HepG2 (cell line): ENCODE measurements around the gene PCSK6. TPM values are rescaled to one million over a fixed set of nuclear protein-coding genes. Genes with fewer than 3 reads are reported as not detected.

Experiments
- ATAC-seq: fragments of 200-7000 bp; cut with Tn5 transposase; 3 replicates; pipeline ENCODE4 v1.9.1; 2020; ENCODE audit warnings: mild to moderate bottlenecking, moderate library complexity
- BruUV-seq: library from RNA; stranded (reverse); fragments of 400-500 nt; replicated peaks from 2 replicates; lab custom pipeline; 2021; lab: Mats Ljungman, UMichigan
- CTCF ChIA-PET: fragments of 300-600 bp; formaldehyde crosslinking; extraction: SDS; loops from one replicate; lab custom pipeline; 2021; ENCODE audit warnings: low total read pairs, inconsistent platforms, low intra/inter-chr PET ratio; lab: Yijun Ruan, JAX
- POLR2A ChIA-PET: fragments of 350-600 bp; sonication (Branson Sonifier 250); formaldehyde crosslinking; loops from one replicate; lab custom pipeline; 2020; ENCODE audit warnings: antibody characterized with exemption, inconsistent platforms; lab: Yijun Ruan, JAX
- DNase-seq: peaks from one replicate; pipeline ENCODE4 v3.0.0-alpha.2; 2015; ENCODE audit warnings: low spot score
- FAIRE-seq: peaks from 3 replicates; lab custom pipeline; 2011; peaks lifted over from hg19 to GRCh38; lab: Jason Lieb, UNC
- H2AFZ ChIP-seq: one replicate; pipeline ENCODE4 v1.6.1; 2011; ENCODE audit warnings: low read length, inconsistent platforms
- H3K27ac ChIP-seq: fragments of 300-600 bp; 3 replicates; pipeline ENCODE4 v1.8.0; 2011; ENCODE audit warnings: mixed run types, mild to moderate bottlenecking, mixed read lengths, low read length, inconsistent platforms; ENCODE audit not compliant: insufficient read depth; ENCODE audit errors: extremely low read length
- H3K27me3 ChIP-seq, 2 experiments: fragments of 200-600 bp in 1 of 2; 2 replicates in 1 of 2; 3 replicates in 1 of 2; pipeline versions ENCODE4 v1.6.0 to v1.8.0; 2011; ENCODE audit warnings: low read length in 2 of 2, mild to moderate bottlenecking in 2 of 2, moderate library complexity in 2 of 2, inconsistent platforms in 1 of 2; ENCODE audit not compliant: insufficient read depth in 2 of 2, control insufficient read depth in 1 of 2
- H3K36me3 ChIP-seq, 2 experiments: fragments of 200-600 bp in 1 of 2; replicated peaks in 1 of 2; 2 replicates in 1 of 2; 3 replicates in 1 of 2; pipeline versions ENCODE4 v1.5.1 to v1.8.0; 2011; ENCODE audit warnings: low read length in 2 of 2, inconsistent platforms in 1 of 2; ENCODE audit not compliant: insufficient read depth in 2 of 2, control insufficient read depth in 1 of 2
- H3K4me1 ChIP-seq: 2 replicates; pipeline ENCODE4 v1.5.1; 2012; ENCODE audit warnings: low read length, inconsistent platforms; ENCODE audit not compliant: insufficient read depth
- H3K4me2 ChIP-seq: 2 replicates; pipeline ENCODE4 v1.6.0; 2011; ENCODE audit warnings: low read depth, low read length, inconsistent platforms
- H3K4me3 ChIP-seq, 3 experiments: fragments of 200-600 bp in 1 of 3; sonication (generic), shearing (Covaris generic) in 1 of 3; replicated peaks in 1 of 3; 2 replicates each; pipeline ENCODE4 v1.5.1; 2011 to 2016; ENCODE audit warnings: low read length in 3 of 3, inconsistent platforms in 2 of 3, low read depth in 2 of 3, mild to moderate bottlenecking in 2 of 3, control low read depth in 1 of 3, mixed read lengths in 1 of 3; ENCODE audit not compliant: insufficient read depth in 1 of 3
- H3K79me2 ChIP-seq: one replicate; pipeline ENCODE4 v1.6.1; 2011; ENCODE audit warnings: low read length, inconsistent platforms; ENCODE audit not compliant: insufficient read depth
- H3K9ac ChIP-seq: 2 replicates; pipeline ENCODE4 v1.6.0; 2011; ENCODE audit warnings: mild to moderate bottlenecking, low read depth, low read length, inconsistent platforms; ENCODE audit not compliant: insufficient read depth
- H3K9me3 ChIP-seq: 2 replicates; pipeline ENCODE4 v1.5.1; 2012; ENCODE audit warnings: mild to moderate bottlenecking, low read length
- H4K20me1 ChIP-seq: 2 replicates; pipeline ENCODE4 v1.6.0; 2011; ENCODE audit warnings: inconsistent platforms, mild to moderate bottlenecking, low read length, moderate library complexity; ENCODE audit not compliant: insufficient read depth
- CCDC6 ChIP-seq: sonication (generic); formaldehyde crosslinking; IDR thresholded peaks from 2 replicates; pipeline ENCODE4 v1.8.1; 2022; ENCODE audit warnings: mild to moderate bottlenecking, missing genetic modification reagents, moderate library complexity
- E2F1 ChIP-seq: sonication (generic); formaldehyde crosslinking; IDR thresholded peaks from 2 replicates; pipeline ENCODE4 v1.5.0; 2020; ENCODE audit warnings: missing genetic modification reagents
- FOXO4 ChIP-seq: sonication (generic); formaldehyde crosslinking; conservative IDR thresholded peaks from 2 replicates; pipeline ENCODE4 v1.8.1; 2023; ENCODE audit warnings: missing genetic modification reagents
- GZF1 ChIP-seq: sonication (generic); formaldehyde crosslinking; IDR thresholded peaks from 2 replicates; pipeline ENCODE4 v1.5.1; 2020; ENCODE audit warnings: mild to moderate bottlenecking, missing genetic modification reagents
- SSRP1 ChIP-seq: IDR thresholded peaks from 2 replicates; pipeline ENCODE4 v1.6.1; 2016; ENCODE audit warnings: control low read depth
- STAT5B ChIP-seq: sonication (generic); formaldehyde crosslinking; IDR thresholded peaks from 2 replicates; pipeline ENCODE4 v1.4.0; 2020; ENCODE audit warnings: missing genetic modification reagents
- ZKSCAN8 ChIP-seq: IDR thresholded peaks from 2 replicates; pipeline ENCODE4 v1.6.1; 2016; ENCODE audit warnings: borderline replicate concordance, missing genetic modification reagents, missing compliant biosample characterization
- WGBS: methylation state at CpG from one replicate; pipeline ENCODE4 v1.1.6; 2017; ENCODE audit warnings: low lambda C conversion rate; 5-methylcytosine and 5-hydroxymethylcytosine counted together
- in situ Hi-C: cut with HindIII; loops from 2 replicates; pipeline ENCODE4 v1.10.0; 2017; ENCODE audit warnings: low pct_unique_long_range_greater_than_20kb; ENCODE audit not compliant: extremely low pct_ligation_motif_present
- intact Hi-C: fragments of 100-400 bp; cut with micrococcal nuclease; formaldehyde crosslinking; loops from one replicate; pipeline ENCODE4 v1.10.0; 2022; ENCODE audit not compliant: unreplicated experiment
- polyA plus RNA-seq, 8 experiments: library from polyadenylated mRNA; depleted of rRNA in 3 of 8; stranded (reverse) in 7 of 8; unstranded in 1 of 8; fragments of >200 nt; fragmentation: Illumina TruSeq in 4 of 8; extraction: Trizol in 4 of 8; gene quantifications; 2 replicates each; pipeline versions ENCODE4 v1.2.1 to v1.2.3, GENCODE V29; 2011 to 2016; ENCODE audit warnings: low read depth in 4 of 8, missing spikeins in 1 of 8, mixed read lengths in 1 of 8; ENCODE audit not compliant: insufficient read depth in 1 of 8
- total RNA-seq, 5 experiments: library from RNA; depleted of rRNA; stranded (reverse); fragments of >200 nt; fragmentation: Illumina TruSeq; extraction: Trizol; gene quantifications; 2 replicates each; pipeline ENCODE4 v1.2.3, GENCODE V29; 2016; ENCODE audit warnings: low read depth in 1 of 5

The PCSK6 gene
- total and polyA plus RNA-seq, 2 of the 13 experiments (the other 11 are each of a cell fraction or from before 2014, with no cell fraction given) = 56.5 to 155 TPM

- H3K27ac ChIP-seq = peak overlapping the region; percentile 39
- no peaks in the 10 kb centered on the region for H4K20me1 ChIP-seq
- peak overlapping the region; percentile 98 for H3K4me2 ChIP-seq
- POLR2A ChIA-PET = no interaction called here
- in situ Hi-C loops (no loop called here), intact Hi-C loops (no loop called here)
- TF ChIP-seq CCDC6 (CRISPR knock-in tag) = no peak
- 0 out of 2 replicates have a peak, but pooled peaks have one; percentile 1 for TF ChIP-seq E2F1 (CRISPR knock-in tag)
- TF ChIP-seq SSRP1 (CRISPR knock-in tag) = no peak
- TF ChIP-seq ZKSCAN8 (CRISPR knock-in tag) = 0 out of 2 replicates have a peak, but pooled peaks have one; percentile 3
- TF ChIP-seq GZF1 (CRISPR knock-in tag) = no peak
- 0 out of 2 replicates have a peak, but pooled peaks have one; percentile 41 for TF ChIP-seq FOXO4 (CRISPR knock-in tag)
- TF ChIP-seq STAT5B (CRISPR knock-in tag) = no peak
- no peak for FAIRE-seq
- H3K79me2 ChIP-seq = peaks cover 20% of the 10 kb centered on the region
- CTCF ChIA-PET = no interaction called here
- H3K36me3 ChIP-seq = peaks cover 15 to 46% of the 10 kb centered on the region in 2 experiments
- TSS peak; percentile 83 for BruUV-seq
- no peak for DNase-seq
- ATAC-seq = peak; percentile 6
- H3K4me3 ChIP-seq = peak overlapping the region; percentile 48 to 100 (median 99); a peak in 5 of 6 replicates
- peaks cover 30% of the 10 kb centered on the region for H3K4me1 ChIP-seq
- peak overlapping the region; percentile 95 for H3K9ac ChIP-seq
- H2AFZ ChIP-seq = peak overlapping the region; percentile 67
- no peaks in the 10 kb centered on the region; a peak in 2 of 5 replicates for H3K27me3 ChIP-seq
- 78% methylated on average over 12 of the region's 12 CpGs for WGBS
- no peaks in the 10 kb centered on the region for H3K9me3 ChIP-seq
Measured at GRCh38 chr15:101277943-101278564, 211.5 kb downstream of the PCSK6 start.
